HG03342 (cell line): ENCODE results near the gene GREB1.

Experiments
- ATAC-seq: cut with Tn5 transposase; IDR thresholded peaks from one replicate; pipeline ENCODE4 v1.9.1; 2021; ENCODE audit warnings: mild to moderate bottlenecking, moderate library complexity; ENCODE audit not compliant: unreplicated experiment

The GREB1 gene

GRCh38 chr2:11596801-11597200 is 63.0 kb downstream of the GREB1 start:
- no peak for ATAC-seq

DNA sequence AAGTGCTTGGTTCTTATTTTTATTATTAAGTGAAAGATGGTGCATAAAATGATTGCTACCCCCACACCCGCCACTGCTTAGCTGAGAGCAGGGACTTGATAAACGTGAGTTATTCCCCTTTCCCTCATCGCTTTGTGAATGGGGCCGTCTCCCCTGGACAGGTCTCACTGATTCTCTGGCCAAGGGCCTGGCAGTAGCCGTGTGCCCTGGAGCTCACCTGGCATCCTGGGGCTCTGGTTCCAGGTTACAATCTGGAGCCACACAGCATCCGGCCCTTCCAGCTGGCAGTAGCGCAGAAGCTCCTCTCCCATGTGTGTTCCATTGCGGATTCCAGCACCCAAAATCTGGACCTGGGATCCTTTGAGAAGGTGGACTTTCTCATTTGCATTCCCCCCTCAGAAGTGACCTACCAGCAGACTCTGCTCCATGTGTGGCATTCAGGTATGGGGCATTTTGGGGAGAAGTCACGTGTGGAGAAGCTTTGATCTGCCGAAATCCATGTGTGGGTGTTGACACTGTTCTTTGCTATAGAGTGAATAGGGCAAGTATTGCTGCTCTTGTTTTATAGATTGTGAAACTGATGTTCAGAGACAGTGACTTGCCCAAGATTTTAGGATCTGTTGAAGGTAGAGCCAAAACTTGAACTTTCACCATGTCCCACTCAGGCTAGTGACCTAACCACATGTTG is 63.8 kb downstream of the GREB1 start:
- ATAC-seq = no peak

DNA sequence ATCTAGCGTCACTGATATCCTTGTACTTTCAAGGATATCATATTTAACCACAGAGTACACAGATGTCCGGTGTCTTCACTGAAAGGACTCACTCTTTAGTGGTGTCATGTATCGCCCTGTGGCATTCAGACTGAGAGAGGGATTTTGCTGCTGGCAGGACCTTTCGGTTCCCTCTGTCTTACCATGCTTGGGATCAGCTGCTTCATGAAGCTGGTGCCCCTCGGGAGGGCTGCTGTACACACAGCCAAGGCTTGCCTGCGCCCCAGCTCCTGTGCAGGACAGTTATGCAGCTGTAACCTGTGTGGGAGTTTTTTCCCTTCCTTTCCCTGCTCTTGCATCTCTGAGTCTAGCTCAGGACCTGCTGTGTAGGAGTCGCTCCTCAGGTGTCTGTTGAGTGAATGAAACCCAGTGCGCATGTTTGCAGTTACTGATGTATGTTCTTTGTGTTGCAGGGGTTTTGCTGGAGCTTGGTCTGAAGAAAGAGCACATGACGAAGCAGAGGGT is 64.4 kb downstream of the GREB1 start:
- no peak for ATAC-seq

GRCh38 chr2:11602563-11603204 is 68.8 kb downstream of the GREB1 start:
- ATAC-seq = no peak

DNA sequence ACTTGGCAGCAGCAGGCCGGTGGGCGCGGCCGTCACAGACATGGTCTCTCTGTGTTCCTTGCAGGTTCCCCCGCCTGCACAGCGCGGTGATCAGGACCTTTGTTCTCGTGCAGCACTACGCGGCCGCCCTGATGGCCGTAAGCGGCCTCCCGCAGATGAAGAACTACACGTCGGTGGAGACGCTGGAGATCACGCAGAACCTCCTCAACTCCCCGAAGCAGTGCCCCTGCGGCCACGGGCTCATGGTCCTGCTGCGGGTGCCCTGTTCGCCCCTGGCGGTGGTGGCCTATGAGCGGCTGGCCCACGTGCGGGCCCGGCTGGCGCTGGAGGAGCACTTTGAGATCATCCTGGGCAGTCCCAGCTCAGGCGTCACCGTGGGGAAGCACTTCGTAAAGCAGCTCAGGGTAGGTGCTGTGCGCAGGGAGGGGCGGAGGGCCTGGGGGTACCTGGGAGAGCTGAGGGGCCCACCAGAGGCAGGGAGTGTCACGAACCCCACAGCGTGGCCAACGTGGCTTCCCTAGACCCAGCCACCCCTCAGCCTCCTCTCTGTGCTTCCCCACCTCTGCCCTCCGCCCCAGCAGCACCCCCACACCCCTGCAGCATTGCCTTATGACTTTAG is 76.9 kb downstream of the GREB1 start:
- ATAC-seq = no peak

GRCh38 chr2:11611251-11611650 is 77.4 kb downstream of the GREB1 start:
- ATAC-seq = no peak

DNA sequence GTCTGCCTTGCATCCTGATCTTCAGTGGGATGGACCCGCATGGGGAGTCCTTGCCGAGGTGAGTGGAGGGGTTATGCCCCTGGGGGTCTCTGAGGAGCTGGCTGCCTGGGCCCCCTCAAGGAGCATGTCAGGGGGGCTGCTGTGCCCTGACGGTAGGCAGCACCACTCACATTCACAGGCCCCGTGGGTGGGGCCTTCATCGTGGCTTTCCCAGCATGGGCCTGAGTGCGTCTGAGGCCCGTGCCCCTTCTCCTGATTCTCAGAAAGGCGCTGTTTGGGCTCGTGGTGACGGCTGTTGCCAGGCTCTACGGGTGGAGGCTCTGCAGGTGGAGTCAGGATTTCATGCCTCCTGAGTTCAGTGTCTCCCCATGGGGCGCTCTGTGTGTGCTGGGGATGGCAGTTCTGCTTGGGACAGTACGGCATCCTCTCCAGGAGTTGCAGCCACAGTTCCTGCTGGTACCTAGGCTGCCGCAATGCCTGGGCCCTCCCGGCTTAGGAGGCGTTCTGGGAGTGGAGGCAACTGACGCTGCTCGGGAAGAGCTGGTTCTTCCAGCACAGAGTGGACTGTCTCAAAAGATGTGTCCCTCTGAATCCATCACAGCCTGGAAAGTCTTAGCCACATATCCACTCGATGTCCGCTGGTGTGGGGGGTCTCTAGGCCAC is 78.8 kb downstream of the GREB1 start:
- ATAC-seq = no peak

GRCh38 chr2:11613297-11613696 is 79.5 kb downstream of the GREB1 start:
- ATAC-seq = no peak

DNA sequence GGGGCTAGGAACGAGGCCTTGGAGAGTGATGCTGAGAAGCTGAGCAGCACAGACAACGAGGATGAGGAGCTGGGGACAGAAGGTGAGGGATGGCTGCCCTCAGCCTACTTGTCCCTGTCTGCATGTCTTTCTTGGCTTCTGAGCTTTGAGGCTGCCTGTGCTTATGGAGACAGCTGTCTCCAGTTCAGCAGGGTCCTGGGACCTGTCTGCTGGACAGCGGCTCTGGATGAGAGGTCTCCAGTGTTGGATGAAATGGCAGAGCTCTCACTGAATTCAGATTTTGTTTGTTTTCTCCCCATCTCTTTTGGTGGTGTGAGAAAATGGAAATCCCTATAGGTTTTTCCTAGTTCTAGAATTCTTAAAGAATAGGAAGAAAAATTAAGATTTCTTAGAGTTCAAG is 81.4 kb downstream of the GREB1 start:
- no peak for ATAC-seq

DNA sequence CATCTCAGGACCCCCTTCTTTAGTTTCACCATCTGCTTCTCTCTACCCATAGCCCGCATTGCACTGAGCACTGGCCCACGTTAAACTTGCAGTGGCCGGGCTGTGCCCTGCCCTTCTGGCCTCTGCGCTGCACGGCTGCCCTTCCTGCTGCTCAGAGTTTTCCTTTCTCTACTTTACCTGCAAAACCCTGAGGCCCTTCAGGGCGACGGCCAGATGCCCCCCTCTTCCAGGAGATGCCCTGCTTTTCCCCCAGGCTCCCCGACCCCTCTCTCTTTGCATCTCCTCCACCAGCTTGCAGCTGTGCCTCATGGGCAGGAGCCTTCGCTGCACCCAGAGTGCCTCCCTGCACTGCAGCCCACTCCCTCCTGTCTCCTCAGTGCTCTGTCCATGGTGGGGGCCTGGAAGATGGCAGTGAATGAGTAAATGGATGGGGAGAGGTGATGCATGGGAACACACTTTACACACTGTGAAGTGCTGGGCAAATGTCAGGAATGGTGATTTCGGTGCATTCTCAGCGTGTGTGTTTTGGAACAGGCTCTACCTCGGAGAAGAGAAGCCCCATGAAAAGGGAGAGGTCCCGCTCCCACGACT is 82.3 kb downstream of the GREB1 start:
- no peak for ATAC-seq

DNA sequence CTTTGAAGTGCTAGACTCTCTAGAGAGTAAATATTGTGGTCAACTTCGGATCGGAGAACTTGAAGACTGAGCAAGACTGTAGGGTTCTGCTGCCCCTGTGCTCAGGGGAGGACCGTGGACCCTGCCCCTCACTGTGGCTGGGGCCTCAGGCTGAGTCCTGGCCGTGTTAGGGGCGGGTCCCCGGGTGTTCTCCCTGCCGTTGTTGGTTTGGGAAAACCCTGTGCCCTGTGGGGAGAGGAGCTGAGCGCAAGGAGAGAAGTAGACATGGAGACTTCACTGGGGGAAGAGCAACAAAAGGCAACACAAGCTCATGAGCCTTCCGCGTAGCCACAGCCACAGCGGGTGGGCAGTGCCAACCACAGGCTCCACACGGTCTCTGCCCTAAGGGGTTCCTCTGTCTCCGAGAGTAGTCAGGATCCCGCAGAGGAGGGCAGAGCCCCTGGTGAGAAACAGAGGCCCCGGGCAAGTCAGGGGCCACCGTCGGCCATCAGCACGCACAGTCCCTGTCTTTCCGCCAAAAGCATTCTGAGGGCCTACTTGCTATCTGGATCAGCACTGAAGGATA is 83.1 kb downstream of the GREB1 start:
- no peak for ATAC-seq

DNA sequence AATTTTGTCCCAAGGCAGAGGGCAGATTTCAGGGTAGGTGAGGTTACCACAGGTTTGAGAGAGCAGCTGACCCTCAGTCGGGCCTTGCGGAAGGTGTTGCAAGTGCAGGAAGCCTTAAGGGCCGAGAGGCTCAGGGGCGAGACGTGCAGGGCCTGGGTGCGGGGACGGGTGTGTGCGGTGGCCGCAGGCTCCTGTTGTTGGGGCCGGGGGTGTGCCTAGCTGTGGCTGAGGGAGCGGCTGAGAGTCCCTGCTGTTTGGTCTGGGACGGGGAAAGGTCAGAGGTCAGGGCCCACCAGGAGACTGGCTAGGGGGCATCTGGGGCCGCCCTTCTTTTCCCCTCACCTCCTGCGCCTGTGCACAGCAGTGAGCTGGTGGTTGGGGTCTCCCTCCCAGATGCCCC is 83.7 kb downstream of the GREB1 start:
- ATAC-seq = no peak

DNA sequence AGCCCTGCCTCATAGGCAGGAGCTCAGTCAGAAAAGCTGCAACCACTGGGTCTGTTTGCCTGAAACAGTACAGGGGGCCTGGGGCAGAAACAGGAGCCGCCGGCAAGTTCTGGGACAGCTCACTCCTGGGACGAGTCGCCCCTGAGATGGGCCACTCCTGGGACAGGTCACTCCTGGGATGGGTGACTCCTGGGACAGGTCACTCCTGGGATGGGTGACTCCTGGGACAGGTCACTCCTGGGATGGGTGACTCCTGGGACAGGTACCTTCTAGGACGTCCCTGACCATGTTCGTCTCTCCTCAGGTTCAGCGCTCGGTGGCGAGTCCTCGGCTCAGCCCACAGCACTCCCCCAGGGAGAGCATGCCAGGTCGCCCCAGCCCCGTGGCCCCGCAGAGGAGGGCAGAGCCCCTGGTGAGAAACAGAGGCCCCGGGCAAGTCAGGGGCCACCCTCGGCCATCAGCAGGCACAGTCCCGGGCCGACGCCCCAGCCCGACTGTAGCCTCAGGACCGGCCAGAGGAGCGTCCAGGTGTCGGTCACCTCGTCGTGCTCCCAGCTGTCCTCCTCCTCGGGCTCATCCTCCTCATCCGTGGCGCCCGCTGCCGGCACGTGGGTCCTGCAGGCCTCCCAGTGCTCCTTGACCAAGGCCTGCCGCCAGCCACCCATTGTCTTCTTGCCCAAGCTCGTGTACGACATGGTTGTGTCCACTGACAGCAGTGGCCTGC is 84.3 kb downstream of the GREB1 start:
- no peak for ATAC-seq

GRCh38 chr2:11618708-11619062 is 84.8 kb downstream of the GREB1 start:
- ATAC-seq = no peak

DNA sequence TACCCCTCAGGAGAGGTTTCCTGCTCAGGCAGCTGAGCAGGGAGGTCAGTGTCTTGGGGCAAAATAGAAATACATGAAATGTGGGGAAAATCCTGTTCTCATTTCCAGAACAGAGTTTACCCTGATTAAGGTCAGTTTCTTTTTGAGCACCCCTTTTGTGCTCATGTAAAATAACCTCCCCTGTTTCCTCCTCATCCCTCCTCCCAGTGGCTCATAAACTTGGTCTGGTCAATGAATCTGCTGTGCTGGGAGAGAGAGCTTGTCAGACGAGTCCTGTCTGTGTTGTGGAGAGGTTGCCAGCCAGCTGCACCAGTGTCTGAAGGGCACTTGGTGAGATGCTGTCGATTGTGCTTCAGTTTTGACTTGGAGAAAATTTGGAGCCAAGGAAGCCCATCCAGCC is 87.6 kb downstream of the GREB1 start:
- no peak for ATAC-seq

GRCh38 chr2:11622611-11623010 is 88.8 kb downstream of the GREB1 start:
- no peak for ATAC-seq

GRCh38 chr2:11624893-11625292 is 91.0 kb downstream of the GREB1 start:
- ATAC-seq = no peak

GRCh38 chr2:11625671-11626070 is 91.8 kb downstream of the GREB1 start:
- no peak for ATAC-seq

- no peak for ATAC-seq
Observed at GRCh38 chr2:11628675-11629074, 94.8 kb downstream of the GREB1 start.

DNA sequence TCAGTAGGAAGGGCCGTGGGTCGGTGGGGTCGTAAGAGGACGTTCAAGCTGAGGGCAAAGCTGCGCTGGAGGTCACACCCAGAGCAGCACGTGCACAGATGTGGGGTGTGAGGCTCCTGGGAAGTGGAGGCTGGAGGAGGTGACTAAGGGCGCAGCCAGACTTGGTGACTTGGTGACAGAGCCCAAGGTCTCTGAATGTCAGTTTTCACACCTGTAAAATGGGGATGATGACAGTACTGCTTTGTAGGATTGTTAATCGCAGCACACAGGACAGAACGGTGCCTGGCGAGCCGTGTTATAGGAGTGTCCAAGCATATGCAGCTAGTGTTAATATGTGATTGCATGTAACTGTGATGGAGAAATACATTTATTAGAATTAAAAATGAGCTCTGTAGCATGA is 95.4 kb downstream of the GREB1 start:
- ATAC-seq = no peak
